ENCODE results near the gene CIROP.

- TF ChIP-seq CTCF (IDR thresholded peaks at IDR 0.05; ENCODE audit: poor library complexity) (no peak), EZH2 (IDR thresholded peaks at IDR 0.05; ENCODE audit: borderline replicate concordance) (no peak), EZH2phosphoT487 (IDR thresholded peaks at IDR 0.05; ENCODE audit: low read depth, severe bottlenecking, unreplicated experiment) (no peak)
Measured at GRCh38 chr14:23053426-23053825, 51.4 kb downstream of the CIROP start.
